ENCODE results near the gene RTN4RL1. TPM values are rescaled to one million over a fixed set of nuclear protein-coding genes. Genes with fewer than 3 reads are reported as not detected.
A peak's percentile ranks its signal among the peaks of the same experiment; 100 is the strongest.

RTN4RL1 gene
- total and polyA plus RNA-seq, 9 of the 15 experiments (the other 6 are each of a cell fraction or from before 2014, with no cell fraction given), result 0.04 to 0.06 (median 0.04) TPM; not detected in 5

GRCh38 chr17:2054262-2054511 is 29.1 kb upstream of the RTN4RL1 start:
- Histone ChIP-seq H3K9ac (ENCODE audit: insufficient read depth in 1 of 2, low read depth in 2 of 2, low read length in 2 of 2) (peak overlapping the region in 1 of 2 experiments; percentile 58; a peak in 2 of 4 replicates), H3K9me3 (replicated peaks; ENCODE audit: control insufficient read depth, insufficient read depth, low read depth, low read length) (no peaks in the 10 kb centered on the region), H4K20me1 (replicated peaks; ENCODE audit: control insufficient read depth, insufficient read depth, low read length) (no peaks in the 10 kb centered on the region), H3K27me3 (ENCODE audit: control insufficient read depth in 2 of 2, insufficient read depth in 2 of 2, low read length in 2 of 2) (no peaks in the 10 kb centered on the region), H3K9me1 (ENCODE audit: control insufficient read depth, insufficient read depth, low read length) (no peaks in the 10 kb centered on the region), H3K27ac (ENCODE audit: extremely low read depth, low read depth, low read length) (no peak overlapping the region), H2AFZ (ENCODE audit: low read depth, low read length) (no peak overlapping the region), H3K36me3 (ENCODE audit: control insufficient read depth, insufficient read depth, low read length) (no peaks in the 10 kb centered on the region), H3K4me3 (peak overlapping the region; percentile 37), H3K4me2 (ENCODE audit: insufficient read depth, low read length) (peak overlapping the region; percentile 55), H3K4me1 (replicated peaks in 1 of 2; ENCODE audit: control insufficient read depth in 2 of 2, insufficient read depth in 2 of 2, low read length in 2 of 2) (peaks cover 2 to 56% of the 10 kb centered on the region in 2 experiments; a peak in 4 of 5 replicates), H3K79me2 (ENCODE audit: control insufficient read depth, insufficient read depth, low read length) (no peaks in the 10 kb centered on the region)
- TF ChIP-seq HES1 (IDR thresholded peaks at IDR 0.05; ENCODE audit: low read depth), result no peak
- TF ChIP-seq POLR2AphosphoS5 (IDR thresholded peaks at IDR 0.05; ENCODE audit: control insufficient read depth, insufficient read depth, low read depth, low read length), result no peak
- no peak for TF ChIP-seq TGIF2 (CRISPR knock-in tag; IDR thresholded peaks at IDR 0.05)
- 0 out of 2 replicates have a peak, but pooled peaks have one; percentile 9 for TF ChIP-seq REST (IDR thresholded peaks at IDR 0.05; ENCODE audit: borderline replicate concordance)
- TF ChIP-seq REST (CRISPR knock-in tag; IDR thresholded peaks at IDR 0.05; ENCODE audit: low read depth), result no peak
- no peak for TF ChIP-seq ELF4 (CRISPR knock-in tag; IDR thresholded peaks at IDR 0.05)
- ChIA-PET CTCF (ENCODE audit: low intra/inter-chr PET ratio) (interaction anchor here (2.2 kb wide), 1 partner anchor 190 kb away, joined by 25 read pairs; no protein-coding TSS in a partner anchor), POLR2A (no interaction called here)
- no TSS peak for BruUV-seq (replicated peaks)
- FAIRE-seq, result no peak
- WGBS (ENCODE audit: insufficient coverage, low coverage, missing lambda C conversion rate), result 48% methylated on average over 9 of the region's 16 CpGs
- ATAC-seq, result no peak
- in situ Hi-C loops (cut with MboI) (no loop called here), intact Hi-C loops (cut with micrococcal nuclease) (loop anchor here (1.0 to 10.0 kb wide), 3 partner anchors 121 to 298 kb away; no protein-coding TSS in a partner anchor)
- no peak for DNase-seq (ENCODE audit: extremely low read depth in 1 of 4, low spot score in 3 of 4)
